ENCODE results near the gene BCL11B.

Gene BCL11B

DNA sequence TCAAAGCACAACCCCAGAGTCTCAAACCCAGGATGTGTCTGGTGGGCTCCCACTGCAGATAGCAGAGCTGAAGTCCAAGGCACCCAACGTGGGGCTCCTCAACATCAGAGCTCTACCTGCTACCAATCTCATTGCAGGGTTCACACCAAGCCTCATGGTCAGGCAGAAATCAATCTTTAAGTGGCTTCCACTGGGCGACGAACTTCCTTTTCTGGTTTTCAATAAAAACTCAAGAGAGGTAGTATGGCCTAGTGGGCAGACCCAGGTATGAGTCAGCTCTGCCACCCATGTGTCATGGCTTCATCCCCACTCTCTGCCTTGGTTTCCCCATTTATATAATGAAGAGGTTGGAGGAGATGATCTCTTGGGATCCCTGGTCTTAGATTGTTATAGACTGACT, 47.0 kb downstream of the BCL11B start:
- Mint-ChIP-seq H3K4me3 (peak overlapping the region; percentile 30), H3K27ac (peak overlapping the region; percentile 89), H3K4me1 (ENCODE audit: low read depth) (peaks cover 95% of the 10 kb centered on the region), H3K36me3 (ENCODE audit: low read depth) (peaks cover 41% of the 10 kb centered on the region), H3K9me3 (no peaks in the 10 kb centered on the region), H3K27me3 (no peaks in the 10 kb centered on the region)

DNA sequence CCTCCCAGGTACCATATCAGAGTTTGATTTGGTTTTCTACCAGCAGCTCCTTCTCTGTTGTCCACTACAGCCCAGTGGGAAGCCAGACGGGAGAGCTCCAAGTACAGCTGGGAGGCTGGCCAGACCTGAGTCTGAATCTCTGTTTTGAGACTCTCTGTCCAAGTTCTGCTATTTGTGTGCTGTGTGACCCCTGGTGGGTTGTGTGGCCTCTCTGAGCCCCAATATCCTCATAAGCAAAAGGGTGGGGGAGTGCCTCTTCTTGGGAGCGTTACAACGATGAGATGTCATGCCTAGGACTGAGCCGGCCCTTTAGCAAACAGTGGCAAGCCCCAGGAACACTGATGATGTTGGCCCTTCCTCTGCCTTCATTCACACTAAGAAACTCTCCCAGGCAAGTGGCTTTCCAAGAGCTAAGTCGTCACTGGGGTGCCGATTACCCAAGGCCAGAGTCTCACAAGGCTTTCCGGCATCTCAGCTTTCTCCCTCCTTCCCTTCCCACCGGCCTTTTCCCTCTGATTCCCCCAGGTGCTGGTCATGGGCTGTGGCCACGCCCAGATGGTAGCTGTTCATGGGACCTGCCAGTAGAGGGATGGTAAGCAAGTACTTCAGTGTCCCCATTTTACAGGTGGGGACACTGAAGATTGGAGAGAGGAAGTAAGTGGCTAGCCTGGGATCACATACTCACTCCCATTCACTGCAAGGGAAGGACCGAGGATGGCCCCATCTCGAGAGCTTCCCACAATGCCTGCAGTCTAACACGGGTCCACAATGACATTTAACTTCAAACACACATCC, 47.7 kb downstream of the BCL11B start:
- Mint-ChIP-seq H3K9me3 (no peaks in the 10 kb centered on the region), H3K4me3 (peak overlapping the region; percentile 30), H3K27me3 (no peaks in the 10 kb centered on the region), H3K36me3 (ENCODE audit: low read depth) (peaks cover 40% of the 10 kb centered on the region), H3K27ac (peak overlapping the region; percentile 89), H3K4me1 (ENCODE audit: low read depth) (peaks cover 93% of the 10 kb centered on the region)

DNA sequence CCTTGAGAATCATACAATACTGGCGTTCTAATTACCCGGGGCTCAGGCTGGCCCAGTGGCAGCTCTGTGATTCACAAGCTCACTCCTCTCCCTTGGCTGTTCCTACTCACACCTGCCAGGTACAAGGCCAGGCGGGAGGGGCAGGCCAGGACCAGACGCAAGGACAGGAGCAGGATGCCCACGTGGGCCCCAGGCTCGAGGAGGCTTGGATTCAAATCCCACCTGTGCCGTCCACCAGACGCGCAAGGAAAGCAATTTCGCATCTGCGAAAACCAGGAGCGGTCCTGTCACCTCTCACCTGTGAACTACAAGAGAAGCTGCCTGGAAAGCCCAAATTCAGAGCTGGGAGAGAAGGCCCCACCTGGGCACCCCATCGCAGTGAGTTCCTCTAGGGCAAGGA, 50.6 kb downstream of the BCL11B start:
- Mint-ChIP-seq H3K27me3 (no peaks in the 10 kb centered on the region), H3K27ac (peak overlapping the region; percentile 70), H3K4me1 (ENCODE audit: low read depth) (peaks cover 93% of the 10 kb centered on the region), H3K9me3 (no peaks in the 10 kb centered on the region), H3K4me3 (no peak overlapping the region), H3K36me3 (ENCODE audit: low read depth) (peaks cover 30% of the 10 kb centered on the region)

DNA sequence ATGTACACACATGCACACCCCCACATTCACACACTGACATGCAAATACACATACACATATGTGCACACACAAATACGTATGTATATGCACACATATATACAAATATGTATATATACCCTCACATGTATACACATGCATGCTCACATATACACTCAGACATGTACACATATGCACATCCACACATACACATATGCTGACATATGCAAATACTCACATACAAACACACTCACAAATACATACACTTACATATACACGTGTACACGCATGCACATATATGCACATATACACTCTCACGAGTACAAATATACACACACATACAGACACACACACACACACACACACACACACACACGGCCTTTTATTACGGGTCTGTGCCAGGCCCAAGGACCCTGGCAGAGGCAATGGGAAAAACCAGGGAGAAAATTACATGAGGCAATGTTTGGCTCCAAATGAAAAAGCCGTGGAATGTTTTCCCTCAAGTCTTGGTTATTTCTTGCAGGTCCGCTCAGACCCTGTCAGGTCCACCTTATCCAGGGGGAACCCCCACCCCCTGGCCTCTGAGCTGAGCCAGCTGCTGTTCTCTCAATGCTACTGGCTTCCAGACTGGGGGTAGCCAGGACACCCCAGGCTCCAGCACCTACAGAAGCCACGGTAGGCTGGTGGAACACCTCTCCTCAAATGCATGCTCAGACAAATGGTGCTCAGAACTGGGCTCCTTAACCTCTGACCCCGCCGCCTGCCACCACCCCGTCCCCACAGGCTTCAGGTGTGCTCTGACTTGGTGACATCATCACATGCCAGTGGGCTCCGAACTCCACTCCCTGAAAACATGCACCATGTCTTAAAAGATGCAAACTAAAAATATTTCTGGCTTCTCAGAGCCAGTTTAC, 54.7 kb downstream of the BCL11B start:
- Mint-ChIP-seq H3K27ac (peak overlapping the region; percentile 78), H3K9me3 (no peaks in the 10 kb centered on the region), H3K27me3 (no peaks in the 10 kb centered on the region), H3K4me3 (peak overlapping the region; percentile 65), H3K4me1 (ENCODE audit: low read depth) (peaks cover 92% of the 10 kb centered on the region), H3K36me3 (ENCODE audit: low read depth) (peaks cover 9% of the 10 kb centered on the region)

DNA sequence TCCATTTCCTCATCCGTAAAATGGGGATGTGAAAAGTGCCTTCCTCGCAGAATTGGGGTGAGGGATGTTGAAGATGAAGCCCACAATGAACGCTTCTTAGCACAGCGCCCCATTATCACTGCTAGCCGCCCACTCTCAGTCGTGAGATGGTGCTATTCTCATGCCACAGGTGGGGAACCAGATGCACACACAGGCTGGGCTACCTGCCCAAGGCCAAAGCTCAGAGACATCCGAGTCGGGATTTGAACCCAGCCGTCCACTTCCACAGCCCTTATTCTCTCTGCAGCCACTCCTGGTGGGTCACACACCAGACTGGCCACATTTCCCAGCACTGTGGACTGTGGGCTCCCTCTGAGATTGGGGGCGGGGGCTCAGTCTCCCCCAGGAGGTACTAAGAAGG, 55.8 kb downstream of the BCL11B start:
- peak overlapping the region; percentile 65 for H3K4me3 Mint-ChIP-seq
- peaks cover 14% of the 10 kb centered on the region for H3K36me3 Mint-ChIP-seq (ENCODE audit: low read depth)
- peak overlapping the region; percentile 78 for H3K27ac Mint-ChIP-seq
- H3K27me3 Mint-ChIP-seq: no peaks in the 10 kb centered on the region
- peaks cover 93% of the 10 kb centered on the region for H3K4me1 Mint-ChIP-seq (ENCODE audit: low read depth)
- no peaks in the 10 kb centered on the region for H3K9me3 Mint-ChIP-seq

DNA sequence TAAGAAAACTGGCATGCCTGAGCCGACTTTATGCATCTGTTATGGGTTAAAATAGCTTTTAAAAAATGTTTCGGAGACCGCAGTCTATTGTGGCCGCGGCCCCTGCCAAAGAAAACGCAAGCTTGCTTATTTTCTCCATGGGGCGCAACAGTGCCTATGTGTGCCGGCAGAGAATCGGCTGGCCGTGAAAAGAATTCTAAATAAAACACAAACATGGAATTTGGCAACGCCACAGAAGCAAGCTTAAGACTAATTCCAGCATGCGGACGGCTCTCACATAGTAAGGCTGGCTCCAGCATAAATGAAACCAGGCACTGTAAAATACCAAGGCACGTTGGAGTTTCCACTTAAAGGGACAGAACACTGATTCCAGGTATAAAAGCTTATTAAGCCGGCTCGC, 56.7 kb downstream of the BCL11B start:
- Mint-ChIP-seq H3K36me3 (ENCODE audit: low read depth) (peaks cover 13% of the 10 kb centered on the region), H3K9me3 (no peaks in the 10 kb centered on the region), H3K27me3 (no peaks in the 10 kb centered on the region), H3K4me3 (peak overlapping the region; percentile 65), H3K27ac (peak overlapping the region; percentile 78), H3K4me1 (ENCODE audit: low read depth) (peaks cover 97% of the 10 kb centered on the region)

DNA sequence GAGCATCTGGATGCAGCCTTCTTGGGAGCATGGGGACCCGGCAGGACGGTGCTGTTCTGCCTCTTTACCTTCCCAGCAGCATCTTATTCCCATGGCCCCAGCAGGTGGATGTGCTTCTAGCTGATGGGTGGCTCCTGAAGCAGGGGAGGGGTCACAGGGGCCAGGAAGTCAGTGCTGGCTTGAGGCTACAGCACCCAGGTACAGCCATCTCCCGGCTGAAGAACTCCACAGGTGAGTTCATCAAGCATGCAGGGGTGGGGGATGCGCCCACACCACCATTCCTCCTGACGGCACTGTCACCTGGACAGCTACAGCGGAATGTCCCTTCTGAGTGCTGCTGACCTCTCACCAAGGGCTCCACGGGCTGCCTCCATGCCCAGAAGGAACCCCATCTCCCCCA, 57.3 kb downstream of the BCL11B start:
- Mint-ChIP-seq H3K4me3 (peak overlapping the region; percentile 1), H3K36me3 (ENCODE audit: low read depth) (peaks cover 10% of the 10 kb centered on the region), H3K9me3 (no peaks in the 10 kb centered on the region), H3K27ac (peak overlapping the region; percentile 78), H3K27me3 (no peaks in the 10 kb centered on the region), H3K4me1 (ENCODE audit: low read depth) (peaks cover 97% of the 10 kb centered on the region)

DNA sequence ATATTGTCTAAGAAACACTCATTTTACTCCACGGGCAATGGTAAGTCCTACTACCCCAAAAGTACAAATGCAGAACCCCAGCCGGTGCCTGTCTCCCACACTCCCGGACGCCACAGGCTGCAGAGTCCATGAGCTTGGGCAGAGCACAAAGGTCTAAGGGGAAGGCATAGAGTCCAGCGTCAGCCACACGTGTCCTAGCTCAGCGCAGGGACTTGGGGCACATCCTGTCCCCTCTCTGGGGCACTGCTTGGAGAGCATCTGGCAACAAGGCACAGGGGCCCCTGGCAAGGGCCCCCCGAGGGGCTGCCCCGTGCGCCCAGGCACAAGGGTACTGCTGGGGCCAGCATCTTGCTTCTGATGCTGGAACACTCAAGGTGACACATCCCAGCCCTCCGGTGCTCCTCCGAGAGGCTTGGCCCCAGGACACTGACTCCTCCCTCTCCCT, 58.4 kb downstream of the BCL11B start:
- Mint-ChIP-seq H3K9me3 (no peaks in the 10 kb centered on the region), H3K27ac (peak overlapping the region; percentile 77), H3K27me3 (no peaks in the 10 kb centered on the region), H3K4me1 (ENCODE audit: low read depth) (peaks cover 99% of the 10 kb centered on the region), H3K4me3 (peak overlapping the region; percentile 74), H3K36me3 (ENCODE audit: low read depth) (peaks cover 9% of the 10 kb centered on the region)

DNA sequence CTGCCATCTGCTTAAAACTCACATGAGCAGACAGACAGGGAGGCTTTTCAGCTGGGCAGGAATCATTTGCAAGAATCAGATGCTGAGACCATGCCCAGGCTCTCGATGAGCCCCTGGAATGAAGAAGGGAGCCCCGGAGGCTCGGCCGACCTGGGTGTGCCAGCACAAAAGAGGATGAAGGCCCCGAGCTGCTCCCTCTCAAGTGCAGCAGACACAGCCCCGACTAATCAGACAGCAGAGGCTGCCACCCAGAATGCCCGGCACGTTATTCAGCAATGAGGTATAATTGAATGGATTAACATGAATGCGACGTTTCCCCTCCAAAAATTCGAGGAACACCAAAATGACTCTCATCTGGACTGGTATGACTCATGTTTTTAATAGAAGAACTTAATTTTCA, 58.9 kb downstream of the BCL11B start:
- H3K4me3 Mint-ChIP-seq: peak overlapping the region; percentile 74
- peaks cover 99% of the 10 kb centered on the region for H3K4me1 Mint-ChIP-seq (ENCODE audit: low read depth)
- H3K27me3 Mint-ChIP-seq: no peaks in the 10 kb centered on the region
- H3K9me3 Mint-ChIP-seq: no peaks in the 10 kb centered on the region
- peaks cover 5% of the 10 kb centered on the region for H3K36me3 Mint-ChIP-seq (ENCODE audit: low read depth)
- peak overlapping the region; percentile 77 for H3K27ac Mint-ChIP-seq

DNA sequence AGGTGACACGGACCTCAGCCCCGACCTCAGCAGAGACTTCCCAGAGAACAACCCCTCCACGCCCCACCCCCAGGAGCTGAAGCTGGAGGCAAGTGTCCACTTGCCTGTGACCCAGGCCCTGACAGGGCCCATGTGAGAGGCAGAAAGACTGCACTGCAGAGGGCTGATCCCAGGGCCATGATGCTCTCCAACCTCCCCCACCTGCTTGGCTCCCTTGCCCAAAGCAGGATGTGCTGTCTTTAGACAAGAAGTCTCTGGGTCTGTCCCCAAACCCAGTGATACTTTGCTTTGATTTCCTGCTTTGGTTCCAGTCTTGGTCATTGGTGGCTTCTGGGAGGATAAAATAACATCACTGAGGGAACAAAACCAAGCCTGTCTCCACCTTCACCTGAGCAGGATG, 59.4 kb downstream of the BCL11B start:
- H3K4me1 Mint-ChIP-seq (ENCODE audit: low read depth): peaks cover 99% of the 10 kb centered on the region
- H3K36me3 Mint-ChIP-seq (ENCODE audit: low read depth): peaks cover 5% of the 10 kb centered on the region
- peak overlapping the region; percentile 74 for H3K4me3 Mint-ChIP-seq
- no peaks in the 10 kb centered on the region for H3K9me3 Mint-ChIP-seq
- no peaks in the 10 kb centered on the region for H3K27me3 Mint-ChIP-seq
- peak overlapping the region; percentile 77 for H3K27ac Mint-ChIP-seq

DNA sequence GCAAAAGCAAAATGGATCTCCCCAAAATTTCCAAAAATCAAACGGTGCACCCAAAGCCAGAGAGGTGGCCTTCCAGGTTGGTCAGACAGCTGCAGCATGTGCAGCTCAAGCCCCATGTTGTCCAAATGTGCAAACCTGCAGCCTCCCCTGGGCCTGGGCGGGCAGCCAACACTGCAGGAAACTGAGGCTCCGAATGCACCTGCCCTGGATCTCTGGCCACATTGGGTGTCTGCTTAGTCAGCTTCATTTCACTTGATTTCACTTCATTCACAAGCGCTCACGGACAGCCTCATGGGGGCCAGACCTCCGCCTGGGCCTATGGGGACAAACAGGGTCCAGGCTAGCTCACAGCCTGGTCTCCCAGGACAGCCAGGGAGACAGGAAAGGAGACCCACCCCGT, 59.8 kb downstream of the BCL11B start:
- H3K4me1 Mint-ChIP-seq (ENCODE audit: low read depth): peaks cover 99% of the 10 kb centered on the region
- H3K36me3 Mint-ChIP-seq (ENCODE audit: low read depth): peaks cover 5% of the 10 kb centered on the region
- H3K4me3 Mint-ChIP-seq: peak overlapping the region; percentile 74
- H3K27ac Mint-ChIP-seq: peak overlapping the region; percentile 77
- no peaks in the 10 kb centered on the region for H3K27me3 Mint-ChIP-seq
- H3K9me3 Mint-ChIP-seq: no peaks in the 10 kb centered on the region

DNA sequence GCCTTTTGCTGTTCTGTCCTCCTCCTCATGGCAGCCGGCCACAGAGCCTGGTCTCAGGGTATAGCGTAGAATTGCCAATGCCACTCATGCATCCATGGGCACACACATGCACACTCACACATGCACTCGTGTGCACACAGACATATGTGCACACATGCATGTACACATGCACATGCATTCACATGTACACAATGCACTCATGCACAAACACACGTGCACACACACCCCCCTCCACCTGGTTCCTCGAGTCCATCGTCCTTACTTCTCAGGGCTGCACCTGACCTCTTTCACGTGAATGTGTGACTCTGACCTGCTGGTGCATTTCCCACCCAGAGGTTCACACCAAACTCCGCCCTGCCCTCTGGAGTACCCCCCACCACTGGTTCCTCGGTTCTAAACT, 60.6 kb downstream of the BCL11B start:
- Mint-ChIP-seq H3K36me3 (ENCODE audit: low read depth) (peaks cover 5% of the 10 kb centered on the region), H3K9me3 (no peaks in the 10 kb centered on the region), H3K4me3 (no peak overlapping the region), H3K27ac (peak overlapping the region; percentile 77), H3K4me1 (ENCODE audit: low read depth) (peaks cover 99% of the 10 kb centered on the region), H3K27me3 (no peaks in the 10 kb centered on the region)

DNA sequence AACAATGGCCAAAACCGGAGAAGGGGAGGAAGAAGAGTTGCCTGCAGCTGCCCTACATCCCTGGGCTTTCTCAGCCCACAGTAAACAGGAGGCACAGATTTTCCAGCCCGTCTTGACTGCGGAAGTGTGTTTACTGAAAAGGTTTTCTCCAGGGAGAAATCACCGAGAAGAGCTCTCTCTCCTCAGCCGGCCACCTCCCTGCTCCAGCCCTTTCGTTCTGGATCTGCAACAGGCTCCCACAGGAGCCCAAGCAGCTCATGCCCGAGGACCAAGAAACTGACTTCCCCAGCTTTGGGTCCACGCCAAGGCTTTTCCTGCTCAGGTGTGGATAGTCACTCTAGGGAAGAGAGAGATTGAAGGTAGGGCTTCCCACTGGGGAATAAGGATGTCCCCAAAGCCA, 61.7 kb downstream of the BCL11B start:
- H3K4me3 Mint-ChIP-seq: peak overlapping the region; percentile 11
- no peaks in the 10 kb centered on the region for H3K9me3 Mint-ChIP-seq
- peaks cover 11% of the 10 kb centered on the region for H3K36me3 Mint-ChIP-seq (ENCODE audit: low read depth)
- H3K4me1 Mint-ChIP-seq (ENCODE audit: low read depth): peaks cover 100% of the 10 kb centered on the region
- H3K27ac Mint-ChIP-seq: peak overlapping the region; percentile 87
- no peaks in the 10 kb centered on the region for H3K27me3 Mint-ChIP-seq

DNA sequence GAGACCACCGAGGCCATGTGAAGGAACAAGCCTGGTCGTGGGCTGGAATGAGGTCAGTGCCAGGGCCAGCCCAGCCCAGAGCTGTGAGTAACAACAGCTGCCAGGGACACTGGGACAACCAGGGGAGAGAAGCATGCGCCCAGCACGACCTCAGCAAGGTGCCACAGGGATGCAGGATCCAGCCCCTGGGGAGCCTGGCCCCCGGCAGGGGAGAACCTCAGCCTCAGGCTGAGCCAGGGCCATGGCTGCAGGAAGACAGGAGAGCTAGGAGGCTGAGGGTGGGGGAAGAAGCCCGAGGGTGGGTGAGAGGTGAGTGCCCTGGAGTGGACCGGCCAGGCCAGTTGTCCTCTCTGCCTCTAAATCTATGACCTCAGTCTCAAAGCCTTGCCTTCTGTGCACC, 62.6 kb downstream of the BCL11B start:
- Mint-ChIP-seq H3K9me3 (no peaks in the 10 kb centered on the region), H3K36me3 (ENCODE audit: low read depth) (peaks cover 18% of the 10 kb centered on the region), H3K4me1 (ENCODE audit: low read depth) (peaks cover 100% of the 10 kb centered on the region), H3K27ac (peak overlapping the region; percentile 87), H3K27me3 (no peaks in the 10 kb centered on the region), H3K4me3 (peak overlapping the region; percentile 11)

DNA sequence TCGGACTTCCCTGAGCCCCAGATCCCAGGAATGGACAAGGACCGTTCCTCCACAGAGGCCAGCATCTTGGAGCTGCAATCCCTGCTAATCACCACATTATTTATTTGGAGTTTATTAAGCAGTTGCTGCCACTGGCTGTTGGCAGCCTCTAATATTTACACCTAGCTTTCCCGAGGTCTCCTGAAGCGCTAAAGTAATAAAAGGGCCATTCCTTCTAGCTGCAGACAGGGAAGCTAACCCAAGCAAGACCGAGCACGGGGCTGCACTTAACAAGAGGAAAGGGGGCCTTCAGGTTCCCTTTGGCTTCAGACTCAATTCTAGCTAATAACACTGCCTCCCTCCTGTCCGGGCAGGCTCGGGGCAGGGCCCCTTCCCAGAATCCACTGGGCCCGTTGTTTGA, 63.7 kb downstream of the BCL11B start:
- H3K27me3 Mint-ChIP-seq: no peaks in the 10 kb centered on the region
- H3K9me3 Mint-ChIP-seq: no peaks in the 10 kb centered on the region
- peaks cover 20% of the 10 kb centered on the region for H3K36me3 Mint-ChIP-seq (ENCODE audit: low read depth)
- peak overlapping the region; percentile 98 for H3K27ac Mint-ChIP-seq
- H3K4me3 Mint-ChIP-seq: no peak overlapping the region
- H3K4me1 Mint-ChIP-seq (ENCODE audit: low read depth): peaks cover 100% of the 10 kb centered on the region

Data from stimulated activated naive CD8-positive, alpha-beta T cell treated with anti-CD3 and anti-CD28 coated beads, Interleukin-15, Interleukin-2, amounts not matched to agents 100 ng/mL and 50 ng/mL, for 24 hours (primary cell).